PFSK-1 (cell line): ENCODE results near the gene AP2B1.

Source experiments
- SIN3A ChIP-seq: IDR thresholded peaks from 2 replicates; pipeline ENCODE4 v1.6.1; 2012; ENCODE audit warnings: mild to moderate bottlenecking, low read length, moderate library complexity, borderline replicate concordance; ENCODE audit not compliant: insufficient read depth
- TAF1 ChIP-seq: IDR thresholded peaks from 2 replicates; pipeline ENCODE4 v1.6.1; 2012; ENCODE audit warnings: low read length, control low read depth, borderline replicate concordance; ENCODE audit not compliant: insufficient read depth

DNA sequence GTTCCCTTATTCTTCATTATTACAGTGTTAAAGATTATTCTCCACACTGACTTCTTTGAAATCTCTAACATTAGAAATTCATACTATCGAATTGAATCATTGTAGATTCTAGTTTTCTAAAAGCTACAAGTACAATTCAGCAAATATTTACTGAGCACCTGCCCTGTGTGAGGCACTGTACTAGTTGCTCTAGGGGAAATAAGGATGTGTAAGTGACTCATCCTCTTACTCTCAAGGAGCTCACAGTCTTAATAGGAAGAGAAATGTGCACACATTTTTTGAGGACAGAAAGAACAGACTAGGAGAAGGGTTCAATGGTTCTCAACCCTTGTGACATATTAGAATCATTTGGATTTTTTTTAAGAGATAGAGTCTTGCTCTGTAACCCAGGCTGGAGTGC, 42.0 kb upstream of the AP2B1 start:
- TF ChIP-seq SIN3A = no peak
- TF ChIP-seq TAF1 = no peak
